Esophagus muscularis mucosa (tissue), 3 donors: ENCODE data around the gene ZIC2.

ENCODE experiments used
- CTCF ChIP-seq, 3 experiments: fragments of 200-600 bp in 2 of 3; fragments of 450-650 bp in 1 of 3; sonication (generic) in 2 of 3; IDR thresholded peaks; one replicate each; pipeline ENCODE4 v1.5.1; 2017 to 2019; ENCODE audit warnings: antibody characterized with exemption in 3 of 3, mild to moderate bottlenecking in 2 of 3, moderate library complexity in 1 of 3
- POLR2A ChIP-seq: fragments of 450-650 bp; IDR thresholded peaks from one replicate; pipeline ENCODE4 v1.6.1; 2017; ENCODE audit warnings: antibody characterized with exemption, moderate library complexity, mild to moderate bottlenecking, low read depth

GRCh38 chr13:99959540-99960230, 21.9 kb upstream of the ZIC2 start:
- TF ChIP-seq CTCF (IDR thresholded peaks at IDR 0.05) (no peak), POLR2A (no peak)
